Effector CD4-positive, alpha-beta T cell (primary cell): ENCODE results near the gene GOLPH3.
"Not testable (repeated sequence)": the region's sequence is repeated elsewhere in the genome, so short reads cannot be mapped to it uniquely, and the experiment has no call there.

Experiments used
- DNase-seq: peaks from one replicate; pipeline ENCODE4 v3.0.0-alpha.2; 2020
- total RNA-seq: gene quantifications from one replicate; lab custom pipeline; 2026; lab: John Stamatoyannopoulos, UW

Gene GOLPH3
- total RNA-seq: 103 reads per million, percentile 83 among the genes with 10 or more reads in this experiment

DNA sequence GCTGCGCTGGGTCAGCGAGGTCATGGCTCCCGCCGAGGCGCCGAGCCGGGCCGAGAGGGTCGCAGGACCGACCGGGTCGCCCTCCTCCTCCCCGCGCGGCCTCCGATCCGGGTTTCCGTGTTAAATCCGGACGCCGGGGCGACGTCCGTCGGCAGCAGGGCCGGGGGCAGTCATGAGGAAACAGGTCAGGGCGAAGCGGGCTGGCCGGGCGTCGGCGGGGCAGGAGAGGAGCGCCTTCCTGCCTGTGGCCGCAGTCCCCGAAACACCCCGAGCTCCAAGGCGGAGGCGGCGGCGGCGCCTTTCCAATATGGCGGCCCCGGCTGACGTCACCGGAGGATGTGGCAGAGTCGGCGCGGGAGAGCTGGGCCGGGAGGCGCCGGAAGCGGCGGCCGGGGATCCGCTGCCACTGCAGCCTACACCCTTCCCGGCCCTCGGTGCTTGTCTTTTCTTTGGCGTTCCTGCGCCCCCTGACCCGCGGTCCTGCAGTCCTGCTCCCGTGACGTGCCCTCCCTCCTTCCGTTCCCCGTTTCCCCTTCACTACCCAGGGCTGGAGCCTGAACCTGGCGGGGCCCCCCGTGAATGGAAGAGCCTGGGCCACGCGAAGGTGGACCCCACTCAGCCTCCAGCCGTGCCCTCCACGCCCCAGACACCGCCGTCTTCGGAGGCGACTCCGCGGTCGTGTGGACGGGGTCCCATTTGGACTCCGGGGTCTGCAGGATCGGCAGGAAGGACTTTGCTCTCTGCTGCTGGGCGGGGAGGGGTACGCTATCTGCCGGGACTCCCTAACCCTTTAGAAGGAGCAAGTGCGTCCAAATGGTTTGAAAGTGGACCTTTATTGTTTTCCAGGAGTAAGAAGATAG is at the start of gene GOLPH3:
Gene GOLPH3 (minus strand): TSS at position 309 of the 860 bp plus-strand sequence. CDS start 285 bp downstream, at position 24.
- peak; percentile 89 for DNase-seq

DNA sequence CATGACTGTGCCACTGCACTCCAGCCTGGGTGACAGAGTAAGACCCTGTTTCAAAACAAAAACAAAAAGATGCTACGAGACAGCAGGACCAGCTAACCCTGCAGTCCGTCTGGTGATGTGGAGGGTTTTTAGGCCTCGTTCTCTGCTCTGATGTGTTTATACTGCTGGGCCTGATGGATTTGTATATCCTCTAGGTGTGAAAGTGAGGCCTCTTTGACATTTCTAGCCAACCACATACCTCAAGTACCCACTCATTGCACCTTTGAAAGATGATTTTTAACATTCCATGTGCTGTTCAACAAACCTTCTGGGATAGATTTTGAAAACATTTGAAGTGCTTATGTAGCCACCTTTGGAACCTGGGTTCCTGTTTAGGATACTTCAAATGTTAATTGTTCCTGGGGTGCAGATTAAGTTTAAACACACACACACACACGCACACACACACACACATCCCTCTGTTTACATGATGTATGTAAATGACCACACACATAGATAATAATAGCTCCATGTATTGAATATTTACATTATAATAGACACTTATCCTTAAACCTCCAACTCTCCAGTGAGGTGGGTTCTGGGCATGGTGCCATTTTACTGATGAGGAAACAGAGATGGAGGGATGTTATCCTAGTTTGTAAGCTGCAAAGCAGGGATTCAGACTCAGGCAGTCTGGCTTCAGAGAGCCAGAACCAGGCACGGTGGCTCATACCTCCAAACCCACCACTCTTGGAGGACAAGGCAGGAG is 48.8 kb upstream of the GOLPH3 start:
- no peak for DNase-seq

DNA sequence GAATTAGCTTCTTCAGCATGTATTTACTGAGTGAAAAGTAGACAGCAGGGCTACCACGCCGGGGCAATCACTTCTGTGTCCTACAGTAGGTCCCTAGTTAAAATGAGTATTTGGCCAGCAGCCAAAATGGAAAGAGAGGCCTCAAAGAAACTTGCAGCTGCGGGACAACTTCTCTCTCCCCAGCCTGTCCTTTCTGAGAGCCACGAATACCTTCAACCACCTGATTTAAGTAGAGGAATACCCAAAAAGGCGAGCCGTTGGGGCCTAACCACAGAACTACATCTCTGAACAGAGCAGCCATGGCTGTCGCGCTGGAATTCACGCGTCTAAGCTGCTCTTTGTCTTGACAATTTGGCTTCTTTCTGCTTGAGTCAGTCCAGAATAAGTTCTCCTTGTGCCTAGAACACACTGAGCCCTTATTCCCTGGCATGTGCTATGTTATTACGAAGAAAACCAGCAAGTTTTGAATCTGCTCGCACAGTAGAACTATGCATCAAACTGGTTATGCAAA is 43.8 kb upstream of the GOLPH3 start:
- no peak for DNase-seq

DNA sequence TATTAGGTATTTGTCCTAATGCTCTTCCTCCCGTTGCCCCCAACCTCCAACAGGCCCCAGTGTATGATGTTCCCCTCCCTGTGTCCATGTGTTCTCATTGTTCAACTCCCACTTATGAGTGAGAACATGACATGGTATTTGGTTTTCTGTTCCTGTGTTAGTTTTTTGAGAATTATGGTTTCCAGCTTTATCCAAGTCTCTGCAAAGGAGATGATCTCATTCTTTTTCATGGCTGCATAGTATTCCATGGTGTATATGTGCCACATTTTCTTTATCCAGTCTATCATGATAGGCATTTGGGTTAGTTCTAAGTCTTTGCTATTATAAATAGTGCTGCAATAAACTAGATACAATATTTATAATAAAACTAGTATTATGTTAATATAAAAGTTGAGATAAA is 40.2 kb upstream of the GOLPH3 start:
- not testable (repeated sequence) for DNase-seq

DNA sequence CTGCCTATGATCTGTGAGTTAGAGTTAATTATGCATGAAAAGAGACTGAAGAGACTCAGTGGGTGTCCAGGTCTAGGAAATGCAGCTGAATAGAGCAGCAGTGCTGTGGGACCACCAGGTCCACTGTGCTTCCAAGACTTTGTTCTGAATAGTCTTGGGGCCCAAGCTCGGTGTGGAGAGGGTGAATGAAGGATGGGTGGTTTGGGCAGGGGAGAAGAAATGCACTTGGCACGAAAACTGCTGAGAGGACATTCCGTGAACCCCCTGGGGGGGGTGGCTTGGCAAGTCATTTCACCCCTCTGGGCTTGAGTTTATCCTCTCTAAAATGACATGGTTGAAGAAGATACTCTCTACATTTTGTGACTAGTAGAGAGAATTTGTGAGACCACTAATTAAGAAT is 36.0 kb upstream of the GOLPH3 start:
- no peak for DNase-seq

DNA sequence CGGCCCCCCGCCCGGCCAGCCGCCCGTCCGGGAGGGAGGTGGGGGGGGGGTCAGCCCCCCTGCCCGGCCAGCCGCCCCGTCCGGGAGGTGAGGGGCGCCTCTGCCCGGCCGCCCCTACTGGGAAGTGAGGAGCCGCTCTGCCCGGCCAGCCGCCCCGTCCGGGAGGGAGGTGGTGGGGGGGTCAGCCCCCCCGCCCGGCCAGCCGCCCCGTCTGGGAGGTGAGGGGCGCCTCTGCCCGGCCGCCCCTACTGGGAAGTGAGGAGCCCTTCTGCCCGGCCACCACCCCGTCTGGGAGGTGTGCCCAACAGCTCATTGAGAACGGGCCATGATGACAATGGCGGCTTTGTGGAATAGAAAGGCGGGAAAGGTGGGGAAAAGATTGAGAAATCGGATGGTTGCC is 34.7 kb upstream of the GOLPH3 start:
- DNase-seq: not testable (repeated sequence)

DNA sequence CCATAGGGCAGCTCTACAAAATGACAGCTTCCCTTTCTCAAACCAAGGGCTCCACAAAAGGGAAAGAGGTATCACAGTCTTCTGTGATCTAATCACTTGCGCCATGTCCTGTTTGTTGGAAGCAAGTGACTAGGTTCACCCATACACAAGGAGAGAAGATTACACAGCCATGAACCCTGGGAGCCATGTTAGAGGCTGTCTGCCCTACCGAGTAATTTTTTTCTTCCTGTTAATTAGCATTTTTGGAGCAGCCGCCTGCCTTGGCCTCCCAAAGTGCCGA is 33.2 kb upstream of the GOLPH3 start:
- no peak for DNase-seq

DNA sequence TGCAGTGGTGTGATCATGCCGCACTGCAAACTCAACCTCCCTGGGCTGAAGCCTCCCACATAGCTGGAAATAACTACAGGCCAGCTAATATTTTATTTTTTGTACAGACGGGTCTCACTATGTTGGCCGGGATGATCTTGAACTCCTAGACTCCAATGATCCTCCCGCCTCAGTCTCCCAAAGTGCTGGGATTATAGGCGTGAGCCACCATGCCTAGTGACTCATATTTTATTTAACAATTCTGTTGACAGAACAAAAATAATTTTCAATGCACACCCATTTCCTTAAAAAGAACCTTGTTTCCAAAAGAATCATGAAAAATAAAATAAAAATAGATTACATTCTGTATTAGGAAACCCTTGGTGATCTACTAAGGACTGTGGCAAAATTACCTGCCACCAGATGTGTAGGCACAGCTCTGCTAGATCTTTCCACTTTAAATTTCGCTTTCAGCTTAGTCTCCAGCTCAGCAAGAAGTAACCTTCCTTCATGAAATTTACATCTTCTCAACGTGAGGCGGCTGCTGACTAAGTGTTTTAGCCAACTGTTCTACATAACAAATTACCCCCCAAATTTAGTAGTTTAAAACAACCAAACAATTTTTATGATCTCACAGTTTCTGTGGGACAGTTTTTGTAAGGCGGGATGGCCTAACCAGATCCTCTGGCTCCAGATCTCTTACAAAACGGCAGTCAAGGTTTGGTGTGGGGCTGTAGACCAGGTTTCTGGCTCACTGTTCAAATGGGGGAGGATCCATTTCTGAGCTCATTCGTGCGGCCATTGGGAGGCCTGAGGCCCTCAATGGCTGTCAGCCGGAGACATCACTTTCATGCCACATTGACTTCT is 32.6 kb upstream of the GOLPH3 start:
- DNase-seq: no peak

DNA sequence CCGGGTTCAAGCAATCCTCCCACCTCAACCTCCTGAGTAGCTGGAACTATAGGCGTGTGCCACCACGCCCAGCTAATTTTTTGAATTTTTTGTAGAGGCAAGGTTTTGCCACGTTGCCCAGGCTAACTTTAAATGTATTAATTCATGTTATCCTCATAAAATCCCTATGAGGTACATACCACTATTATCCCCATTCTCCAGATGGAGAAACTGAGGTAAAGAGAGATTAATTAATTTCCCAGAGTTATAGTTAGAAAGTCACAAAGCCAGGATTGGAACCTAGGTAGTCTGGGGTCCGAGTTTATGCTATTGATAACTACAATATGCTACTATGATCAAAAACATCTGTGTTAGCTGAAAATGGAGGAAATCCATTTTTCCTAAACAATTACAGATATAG is 31.9 kb upstream of the GOLPH3 start:
- no peak for DNase-seq

DNA sequence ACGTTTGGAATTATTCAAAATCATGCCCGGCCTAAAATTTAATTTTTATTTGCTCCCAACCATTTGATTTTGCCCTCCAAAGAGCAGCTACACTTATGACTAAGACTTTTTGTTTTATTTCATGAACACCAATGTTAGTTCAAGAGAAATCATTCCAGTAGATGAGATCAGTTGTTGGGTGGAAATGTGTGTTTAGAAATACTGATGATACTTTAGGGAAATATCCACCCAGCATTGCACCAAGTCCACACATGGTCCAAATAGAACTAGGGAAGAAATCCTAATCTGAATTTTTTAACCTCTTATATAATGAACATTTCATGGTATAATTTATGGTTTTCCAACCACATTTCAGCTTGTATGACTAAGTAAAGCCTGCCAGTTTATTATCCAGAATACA is 28.3 kb upstream of the GOLPH3 start:
- DNase-seq: no peak

DNA sequence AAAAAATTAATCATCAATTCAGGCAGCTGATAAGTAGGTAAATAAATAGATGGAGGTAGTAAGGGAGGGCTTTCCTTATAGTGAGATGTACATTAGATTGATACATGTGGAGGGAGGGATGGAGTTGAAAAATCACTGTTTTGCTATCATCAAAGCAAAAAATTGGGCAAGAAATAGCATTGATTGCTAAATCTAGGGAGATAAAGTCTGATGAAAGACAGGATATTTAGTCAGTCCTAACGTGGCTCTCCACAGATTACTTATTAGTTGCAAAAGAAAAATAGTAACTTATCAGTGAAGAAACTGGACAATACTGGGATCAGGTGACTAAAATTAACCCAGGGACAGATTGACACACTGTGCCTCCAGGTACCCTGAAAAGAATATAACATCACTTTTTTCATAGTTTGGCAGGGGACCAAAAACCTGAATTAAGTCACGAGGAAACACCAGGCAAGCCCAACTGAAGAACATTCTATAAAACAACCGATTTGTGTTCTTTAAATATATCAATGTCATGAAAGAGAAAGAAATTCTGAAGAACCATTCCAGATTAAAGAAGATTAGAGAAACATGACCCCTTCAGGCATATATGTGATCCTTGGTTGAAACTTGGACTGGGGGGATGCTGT is 27.1 kb upstream of the GOLPH3 start:
- no peak for DNase-seq

DNA sequence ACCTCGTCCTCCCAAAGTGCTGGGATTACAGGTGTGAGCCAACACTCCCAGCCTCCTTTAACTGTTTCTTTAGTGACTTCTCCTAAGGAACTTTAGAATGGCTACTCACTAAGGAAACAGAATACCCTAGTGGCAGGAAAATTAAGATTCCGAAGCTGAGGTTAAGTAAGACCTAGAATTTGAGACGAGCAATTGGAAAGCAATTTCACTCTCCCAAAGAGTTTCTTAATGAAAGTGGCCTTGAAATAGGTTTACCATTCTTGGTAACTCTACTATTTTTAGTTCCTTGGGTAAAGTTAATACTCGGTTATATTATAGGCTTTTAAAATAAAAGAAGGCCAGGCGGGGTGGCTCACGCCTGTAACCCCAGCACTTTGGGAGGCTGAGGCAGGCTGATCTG is 22.9 kb upstream of the GOLPH3 start:
- no peak for DNase-seq

DNA sequence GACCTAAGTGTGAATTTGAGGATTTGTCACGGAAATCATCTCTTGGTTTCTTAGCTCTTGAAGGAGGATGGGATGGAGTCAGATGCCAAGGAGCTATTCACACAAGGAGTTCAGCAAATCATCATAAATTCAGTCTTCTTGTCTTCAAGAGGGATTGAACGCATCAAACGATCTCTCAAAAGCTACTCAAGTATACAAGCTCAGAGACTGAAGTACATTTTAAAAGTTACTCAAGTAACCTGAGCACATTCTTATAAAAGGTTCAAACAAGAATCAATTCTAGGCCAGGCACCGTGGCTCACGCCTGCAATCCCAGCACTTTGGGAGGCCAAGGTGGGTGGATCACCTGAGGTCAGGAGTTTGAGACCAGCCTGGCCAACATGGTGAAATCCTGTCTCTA is 21.1 kb upstream of the GOLPH3 start:
- DNase-seq: no peak

DNA sequence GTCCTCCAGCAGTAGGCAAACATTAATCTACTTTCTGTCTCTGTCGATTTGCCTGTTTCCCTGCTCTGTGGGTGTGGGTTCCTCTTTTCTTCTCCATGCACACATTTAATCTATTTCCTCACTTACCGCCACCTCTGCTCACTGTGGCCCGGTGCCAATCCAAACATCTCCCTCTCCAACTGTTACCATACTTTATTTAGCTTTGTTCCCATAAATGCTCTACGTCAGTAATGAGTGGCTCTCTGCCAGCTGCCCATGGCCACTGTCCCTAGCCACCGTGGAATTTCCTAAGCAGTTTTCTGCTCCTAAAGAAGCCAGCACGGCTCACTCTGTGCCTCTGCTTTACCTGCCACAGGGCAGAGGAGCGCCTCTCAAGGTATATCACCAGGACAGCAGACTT is 19.5 kb upstream of the GOLPH3 start:
- DNase-seq: no peak

DNA sequence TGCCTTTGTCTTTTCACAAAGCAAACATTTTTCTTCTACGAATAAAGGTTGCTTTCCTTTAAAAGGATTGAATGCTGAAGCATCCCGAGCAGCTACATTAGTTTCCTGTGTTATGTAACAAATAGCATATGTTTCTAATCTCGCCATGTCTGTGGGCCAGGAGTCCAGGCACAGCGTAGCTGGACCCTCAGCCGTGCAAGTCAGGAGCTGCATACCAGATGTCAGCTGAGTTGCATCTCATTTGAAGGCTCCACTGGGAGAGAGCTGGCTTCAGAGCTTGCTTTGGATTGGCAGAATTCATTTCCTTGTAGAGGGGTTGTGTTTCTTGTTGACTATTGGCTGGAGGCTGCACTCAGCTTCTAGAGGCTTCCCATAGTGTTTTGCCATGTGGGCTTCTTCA is 16.0 kb upstream of the GOLPH3 start:
- DNase-seq: no peak

DNA sequence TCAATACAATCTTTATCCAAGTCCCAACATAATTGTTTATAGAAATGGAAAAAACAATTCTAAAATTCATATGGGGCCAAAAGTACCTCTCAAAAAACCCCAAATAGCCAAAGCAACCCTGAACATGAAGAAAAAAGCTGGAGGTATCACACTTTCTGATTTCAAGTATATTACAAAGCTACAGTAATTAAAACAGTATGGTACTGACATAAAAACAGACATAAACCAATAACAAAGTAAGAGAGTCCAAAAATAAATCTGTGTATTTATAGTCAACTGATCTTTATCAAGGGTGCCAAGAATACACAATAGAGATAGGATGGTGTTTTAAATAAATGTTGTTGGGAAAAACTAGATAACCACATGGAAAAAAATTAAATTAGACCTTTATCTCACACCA is 13.6 kb upstream of the GOLPH3 start:
- no peak for DNase-seq

DNA sequence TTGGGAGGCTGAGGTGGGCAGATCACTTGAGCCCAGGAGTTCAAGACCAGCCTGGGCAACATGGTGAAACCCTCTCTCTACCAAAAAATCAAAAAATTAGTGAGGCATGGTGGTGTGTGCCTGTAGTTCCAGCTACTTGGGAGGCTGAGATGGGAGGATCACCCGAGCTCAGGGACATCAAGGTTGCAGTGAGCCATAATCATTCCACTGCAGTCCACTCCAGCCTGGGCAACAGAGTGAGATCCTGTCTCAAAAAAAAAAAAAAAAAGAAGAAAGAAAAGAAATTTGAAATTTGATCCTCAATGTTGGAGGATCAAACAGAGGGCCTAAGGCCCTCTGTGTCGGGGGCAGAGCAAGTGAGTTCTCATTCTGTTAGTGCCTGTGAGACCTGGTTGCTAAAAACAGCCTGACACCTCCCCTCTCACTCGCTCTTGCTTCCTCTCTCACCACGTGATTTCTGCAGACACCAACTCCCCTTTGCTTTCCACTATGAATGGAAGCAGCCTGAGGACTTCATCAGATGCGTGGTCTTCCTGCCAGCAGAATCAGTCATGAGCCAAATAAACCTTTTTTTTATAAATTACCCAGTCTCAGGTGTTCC is 8.4 kb upstream of the GOLPH3 start:
- DNase-seq: no peak

DNA sequence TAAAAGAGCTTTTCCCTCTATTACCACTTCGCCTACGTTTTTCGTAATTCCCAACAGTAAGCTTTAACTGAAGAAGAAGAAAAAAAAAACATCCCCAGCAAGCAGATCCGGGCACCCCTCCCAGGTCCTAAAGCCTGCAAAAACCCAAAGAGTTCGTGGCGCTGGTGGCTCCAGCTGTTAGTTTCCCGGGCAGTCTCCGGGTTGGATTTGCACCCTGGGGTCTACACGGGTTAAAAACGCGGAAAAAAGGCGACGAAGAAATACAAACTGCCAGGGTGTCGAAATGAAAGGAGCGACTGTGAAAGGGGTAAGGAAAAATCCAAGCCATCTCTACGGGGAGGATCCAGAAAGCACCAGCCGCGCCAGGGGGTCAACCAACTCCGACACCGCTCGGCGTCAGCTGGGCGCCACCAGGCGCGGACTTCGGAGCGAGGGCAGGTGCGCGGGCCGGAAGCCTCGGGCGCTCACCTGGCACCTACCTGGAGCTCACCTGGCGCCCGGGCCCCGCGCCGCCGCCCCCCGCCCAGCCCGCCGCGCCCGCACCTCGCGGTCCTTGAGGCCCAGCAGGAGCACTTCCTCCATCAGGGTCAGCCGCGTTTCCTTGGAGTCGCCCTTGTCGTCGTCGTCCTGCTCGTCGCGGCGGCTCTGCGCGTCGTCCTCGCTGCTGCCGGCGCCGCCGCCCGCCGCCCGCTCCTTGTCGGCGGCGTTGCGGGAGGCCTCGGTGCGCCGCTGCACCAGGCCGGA is 680 bp downstream of the GOLPH3 start:
- peak; percentile 24 for DNase-seq

DNA sequence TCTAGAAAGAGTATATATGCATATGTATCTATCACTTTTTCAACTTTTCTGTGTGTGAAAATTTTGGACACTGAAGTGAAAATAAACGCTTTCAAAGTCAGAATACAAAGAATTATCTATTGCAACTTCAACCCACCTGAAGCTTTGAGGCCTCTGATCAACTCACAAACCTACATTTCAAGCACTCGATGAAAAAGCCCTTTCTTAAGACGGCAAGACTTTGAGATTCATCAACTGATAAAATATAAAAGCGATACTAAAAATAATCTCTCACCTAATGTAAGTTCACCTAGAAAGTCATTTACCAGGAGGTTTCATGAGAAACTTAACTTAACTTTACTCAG is 1.2 kb downstream of the GOLPH3 start:
- no peak for DNase-seq

DNA sequence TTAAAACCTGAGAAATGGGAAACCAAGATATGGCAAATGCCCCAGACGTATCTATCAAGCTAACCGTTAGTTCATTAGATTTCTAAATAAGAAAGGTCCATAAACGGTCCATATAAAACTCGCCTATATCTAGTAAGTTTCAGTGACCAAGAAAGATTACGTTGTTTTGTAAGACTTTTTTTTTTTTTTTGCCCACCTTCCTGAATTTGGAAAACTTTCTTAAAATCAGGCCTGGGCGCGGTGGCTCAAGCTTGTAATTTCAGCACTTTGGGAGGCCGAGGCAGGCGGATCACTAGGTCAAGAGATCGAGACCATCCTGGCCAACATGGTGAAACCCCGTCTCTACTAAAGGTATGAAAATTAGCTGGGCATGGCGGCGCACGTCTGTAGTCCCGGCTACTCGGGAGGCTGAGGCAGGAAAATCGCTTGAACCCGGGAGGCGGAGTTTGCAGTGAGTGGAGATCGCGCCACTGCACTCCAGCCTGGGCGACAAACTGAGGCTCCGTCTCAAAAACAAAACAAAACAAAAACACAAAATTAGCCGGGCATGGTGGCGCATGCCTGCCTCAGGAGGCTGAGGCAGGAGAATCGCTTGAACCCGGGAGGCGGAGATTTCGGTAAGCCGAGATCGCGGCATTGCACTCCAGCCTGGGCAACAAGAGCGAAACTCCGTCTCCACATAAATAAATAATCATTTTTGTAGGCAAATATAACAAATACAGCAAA is 1.8 kb downstream of the GOLPH3 start:
- not testable (repeated sequence) for DNase-seq
